ENCODE data around the gene GSDME. TPM values are rescaled to one million over a fixed set of nuclear protein-coding genes. Genes with fewer than 3 reads are reported as not detected.

Gene GSDME
- total and polyA plus RNA-seq, 7 donors = 4.9 to 32.1 (median 14.1) TPM

DNA sequence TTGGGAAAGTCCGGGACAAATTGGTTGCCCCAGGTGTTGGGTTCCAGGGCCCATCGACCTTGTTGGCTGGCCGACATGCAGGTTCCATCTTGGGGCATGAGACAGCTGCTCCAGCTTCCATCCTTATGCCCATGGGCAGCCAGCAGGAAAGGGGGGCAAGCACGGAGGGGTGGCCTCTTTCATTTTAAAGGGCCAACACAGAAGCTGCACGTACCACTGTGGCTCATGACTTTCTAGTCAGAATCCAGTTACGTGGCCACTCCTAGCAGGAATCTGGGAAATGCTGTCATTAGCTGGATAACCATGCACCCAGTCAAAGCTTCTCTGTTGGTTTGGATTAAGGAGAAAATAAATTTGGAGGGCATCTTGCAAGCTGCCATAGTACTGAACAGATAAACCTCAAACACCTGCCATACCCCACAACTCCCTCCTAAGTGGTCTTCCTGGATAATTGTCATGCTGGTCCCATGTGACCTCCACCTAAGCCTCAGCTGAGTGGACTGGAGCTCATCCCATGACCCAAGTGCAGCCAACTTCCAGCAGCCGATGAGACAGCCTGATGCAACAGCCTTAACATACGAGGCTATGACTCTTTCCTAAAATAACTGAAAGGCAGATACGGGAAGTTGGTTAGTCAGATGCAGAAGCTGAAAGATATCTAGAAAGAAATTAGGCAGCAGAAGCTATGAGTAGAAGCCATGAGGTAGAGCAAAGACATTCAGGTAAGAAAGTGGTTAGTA is 21.4 kb upstream of the GSDME start:
- H3K9me3 ChIP-seq = no peaks in the 10 kb centered on the region
- no peaks in the 10 kb centered on the region for H3K36me3 ChIP-seq (ENCODE audit: insufficient read depth in 1 of 2, low read depth in 1 of 2)
- DNase-seq = peak; percentile 77 to 83
- H3K27ac ChIP-seq = peak overlapping the region; percentile 86
- H3K27me3 ChIP-seq (ENCODE audit: insufficient read depth in 3 of 3, low read length in 2 of 3) = no peaks in the 10 kb centered on the region
- H3K4me3 ChIP-seq = no peak overlapping the region
- intact Hi-C loops (cut with DNase I) = no loop called here
- H3K4me1 ChIP-seq = peaks cover 3% of the 10 kb centered on the region
- ATAC-seq = peak; percentile 96 to 98 (median 98)
- no peak for TF ChIP-seq CTCF (IDR thresholded peaks at IDR 0.05)
- 24 to 39% (median 28%) methylated on average over 9 of the region's 9 CpGs for WGBS, 3 donors

DNA sequence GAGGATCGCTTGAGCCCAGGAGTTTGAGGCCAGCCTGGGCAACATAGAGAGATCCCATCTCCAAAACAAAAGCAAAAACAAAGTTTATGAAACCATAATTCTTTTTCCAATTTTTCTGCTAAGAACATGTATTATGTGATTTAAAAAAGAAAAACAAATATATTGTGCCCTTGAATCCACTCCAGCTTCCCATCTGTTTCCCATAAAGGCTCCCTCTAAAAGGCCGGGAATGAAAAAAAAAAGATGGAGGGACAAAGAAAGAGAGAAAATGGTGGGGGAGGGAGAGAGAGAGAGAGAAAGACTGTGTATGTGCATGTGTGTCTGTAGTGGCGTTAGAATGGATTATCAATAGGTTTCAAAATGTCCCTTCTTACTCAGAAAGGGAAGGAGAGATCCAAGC is 20.5 kb upstream of the GSDME start:
- TF ChIP-seq CTCF (IDR thresholded peaks at IDR 0.05) = no peak
- Histone ChIP-seq H3K4me3 (no peak overlapping the region), H3K9me3 (no peaks in the 10 kb centered on the region), H3K27ac (peak overlapping the region; percentile 86), H3K36me3 (ENCODE audit: insufficient read depth in 1 of 2, low read depth in 1 of 2) (no peaks in the 10 kb centered on the region), H3K27me3 (ENCODE audit: insufficient read depth in 3 of 3, low read length in 2 of 3) (no peaks in the 10 kb centered on the region), H3K4me1 (peaks cover 3% of the 10 kb centered on the region)
- intact Hi-C loops (cut with DNase I) = no loop called here
- WGBS, 3 donors = 83 to 90% (median 86%) methylated on average over 3 of the region's 3 CpGs
- ATAC-seq (no peak), DNase-seq (no peak)

GRCh38 chr7:24773646-24774045 is 16.4 kb upstream of the GSDME start:
- DNase-seq (no peak), ATAC-seq (no peak)
- Histone ChIP-seq H3K36me3 (ENCODE audit: insufficient read depth in 1 of 2, low read depth in 1 of 2) (no peaks in the 10 kb centered on the region), H3K4me1 (no peaks in the 10 kb centered on the region), H3K4me3 (no peak overlapping the region), H3K27me3 (ENCODE audit: insufficient read depth in 3 of 3, low read length in 2 of 3) (no peaks in the 10 kb centered on the region), H3K27ac (no peak overlapping the region), H3K9me3 (no peaks in the 10 kb centered on the region)
- intact Hi-C loops (cut with DNase I) = no loop called here
- TF ChIP-seq CTCF (IDR thresholded peaks at IDR 0.05) = no peak

DNA sequence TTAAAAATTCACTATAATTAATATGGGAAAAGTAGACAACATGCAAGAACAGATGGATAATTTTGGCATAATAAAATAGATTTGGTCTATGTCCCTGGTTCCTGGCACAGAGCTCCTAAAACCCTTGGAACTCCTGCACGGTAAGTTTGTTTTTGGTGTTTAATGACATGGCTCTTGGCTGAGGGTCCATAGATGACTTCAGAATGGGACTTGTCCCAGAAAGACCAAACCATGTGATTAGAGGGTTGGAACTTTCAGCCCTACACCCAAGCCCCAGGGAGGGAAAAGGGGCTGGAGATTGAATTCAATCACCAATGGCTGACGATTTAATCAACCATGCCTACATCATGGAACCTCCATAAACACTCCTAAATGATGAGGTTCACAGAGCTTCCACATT is 12.6 kb upstream of the GSDME start:
- no peaks in the 10 kb centered on the region for H3K9me3 ChIP-seq
- DNase-seq (no peak), ATAC-seq (no peak)
- H3K27me3 ChIP-seq (ENCODE audit: insufficient read depth in 3 of 3, low read length in 2 of 3) = no peaks in the 10 kb centered on the region
- H3K36me3 ChIP-seq (ENCODE audit: insufficient read depth in 1 of 2, low read depth in 1 of 2) = no peaks in the 10 kb centered on the region
- 16 to 35% (median 28%) methylated on average over 2 of the region's 2 CpGs for WGBS, 3 donors
- H3K4me1 ChIP-seq = peaks cover 5% of the 10 kb centered on the region
- no peak overlapping the region for H3K4me3 ChIP-seq
- intact Hi-C loops (cut with DNase I) = no loop called here
- no peak overlapping the region for H3K27ac ChIP-seq
- no peak for TF ChIP-seq CTCF (IDR thresholded peaks at IDR 0.05)

Data from psoas muscle (tissue), 8 donors.